Ecto neural progenitor cell (in vitro differentiated cells): ENCODE data around the gene MEGF10.
"Not testable (repeated sequence)": the region's sequence is repeated elsewhere in the genome, so short reads cannot be mapped to it uniquely, and the experiment has no call there.

Source experiments
- DNase-seq: peaks from one replicate; pipeline ENCODE4 v3.0.0-alpha.2; 2018; ENCODE audit warnings: low spot score

Gene MEGF10

GRCh38 chr5:127290019-127290945 is at the start of gene MEGF10:
MEGF10 (plus strand) TSS chr5:127290796; CDS start chr5:127331309, 40,513 bp downstream.
- DNase-seq = peak; percentile 86

DNA sequence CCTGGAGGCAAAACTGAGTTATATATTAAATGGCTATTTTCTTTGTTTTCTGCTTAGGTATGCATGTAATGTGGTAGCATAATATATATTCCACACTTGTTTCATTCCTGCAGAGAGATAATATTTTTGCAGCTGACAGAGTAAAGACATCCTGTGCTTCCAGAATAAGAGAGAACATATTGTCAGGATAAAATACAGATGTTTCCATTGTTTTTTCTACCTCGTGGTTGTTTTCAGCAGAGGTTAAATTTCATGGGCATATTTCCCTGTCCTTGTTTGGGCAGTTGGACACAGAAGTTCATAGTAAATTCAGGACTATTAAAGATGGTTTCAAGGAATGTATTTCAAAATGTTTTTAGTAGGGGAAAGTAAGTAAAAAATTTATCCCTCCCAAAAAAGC is 47.6 kb upstream of the MEGF10 start:
- no peak for DNase-seq

DNA sequence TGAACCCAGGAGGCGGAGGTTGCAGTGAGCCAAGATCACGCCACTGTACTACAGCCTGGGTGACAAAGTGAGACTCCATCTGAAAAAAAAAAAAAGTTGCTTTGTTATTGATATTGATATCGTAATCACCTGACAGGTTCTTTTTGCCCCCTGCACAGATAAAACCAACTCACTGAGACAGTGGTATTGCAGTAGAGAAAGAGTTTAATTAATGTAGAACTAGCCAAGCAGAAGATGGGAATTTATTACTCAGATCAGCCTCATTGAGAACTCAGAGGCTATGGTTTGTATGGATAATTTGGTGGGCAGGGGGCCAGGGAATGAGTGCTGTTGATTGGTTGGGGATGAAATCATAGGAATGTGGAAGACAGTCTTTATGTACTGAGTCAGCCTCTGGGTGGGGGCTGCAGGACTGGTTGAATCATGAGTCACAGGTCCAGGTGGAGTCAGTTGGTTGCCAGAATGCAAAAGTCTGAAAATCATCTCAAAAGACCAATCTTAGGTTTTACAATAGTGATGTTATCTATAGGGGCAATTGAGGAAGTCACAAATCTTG is 35.8 kb upstream of the MEGF10 start:
- DNase-seq = no peak

- no peak for DNase-seq
Measured at GRCh38 chr5:127256886-127257597, 33.6 kb upstream of the MEGF10 start.

GRCh38 chr5:127260686-127261085 is 29.9 kb upstream of the MEGF10 start:
- no peak for DNase-seq

- DNase-seq = not testable (repeated sequence)
Measured at GRCh38 chr5:127265473-127265872, 25.1 kb upstream of the MEGF10 start.

GRCh38 chr5:127268342-127268741 is 22.3 kb upstream of the MEGF10 start:
- DNase-seq = not testable (repeated sequence)

DNA sequence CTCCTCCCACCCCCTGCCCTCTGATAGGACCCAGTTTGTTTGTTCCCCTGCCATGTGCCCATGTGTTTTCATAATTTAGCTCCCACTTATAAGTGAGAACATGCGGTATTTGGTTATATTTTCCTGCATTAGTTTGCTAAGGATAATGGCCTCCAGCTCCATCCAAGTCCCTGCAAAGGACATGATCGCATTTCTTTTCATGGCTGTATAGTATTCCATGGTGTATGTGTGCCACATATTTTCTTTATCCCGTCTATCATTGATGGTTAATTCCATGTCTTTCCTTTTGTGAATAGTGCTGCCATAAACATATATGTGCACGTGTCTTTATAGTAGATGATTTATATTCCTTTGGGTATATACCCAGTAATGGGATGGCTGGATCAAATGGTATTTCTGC is 19.9 kb upstream of the MEGF10 start:
- DNase-seq = not testable (repeated sequence)

DNA sequence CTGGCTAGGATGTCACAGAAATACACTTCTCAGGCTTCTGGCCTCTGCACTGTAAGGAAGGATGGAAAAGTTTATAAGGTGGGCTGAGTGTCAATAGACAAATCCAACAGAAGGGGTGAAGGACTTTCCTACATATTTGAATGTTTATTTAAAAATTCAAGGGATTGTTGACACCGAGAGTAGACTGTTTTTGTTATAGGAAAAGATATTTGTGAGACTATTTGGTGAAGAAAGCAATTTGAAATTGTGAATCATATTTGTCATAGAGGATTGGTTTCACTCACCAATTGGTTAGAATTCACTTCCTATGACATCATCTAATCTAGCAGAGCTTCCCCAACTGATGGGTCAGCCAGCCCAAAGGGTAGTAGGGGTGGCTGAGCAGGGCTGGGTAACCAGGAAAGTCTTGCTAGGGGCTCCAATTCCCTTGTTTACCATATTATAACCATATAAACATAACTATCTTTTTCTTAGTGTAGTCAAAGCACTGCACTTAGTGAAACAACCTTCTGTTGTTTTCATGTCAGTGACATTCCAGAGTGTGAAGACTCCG is 14.9 kb upstream of the MEGF10 start:
- DNase-seq = no peak

- DNase-seq = peak; percentile 53
Measured at GRCh38 chr5:127280491-127281220, 9.9 kb upstream of the MEGF10 start.

GRCh38 chr5:127281609-127282008 is 9.0 kb upstream of the MEGF10 start:
- no peak for DNase-seq

DNA sequence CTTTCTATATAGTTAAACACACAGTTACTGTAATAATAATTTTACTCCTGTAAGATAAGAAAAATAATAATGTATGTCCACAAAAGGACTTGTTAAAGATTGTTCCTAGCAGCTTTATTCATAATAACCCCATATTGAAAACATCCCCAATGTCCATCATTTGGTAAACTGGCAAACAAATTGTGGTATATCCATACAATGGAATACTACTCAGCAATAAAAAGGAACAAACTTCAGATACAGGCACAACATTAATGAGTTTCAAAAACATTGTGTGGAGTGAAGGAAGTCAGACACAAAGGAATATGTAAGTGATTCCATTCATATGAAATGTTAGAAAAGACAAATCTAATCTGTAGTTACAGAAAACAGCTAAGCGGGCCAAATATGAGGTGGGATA is 1.9 kb upstream of the MEGF10 start:
- no peak for DNase-seq

GRCh38 chr5:127290946-127291693 is 524 bp downstream of the MEGF10 start:
- no peak for DNase-seq

DNA sequence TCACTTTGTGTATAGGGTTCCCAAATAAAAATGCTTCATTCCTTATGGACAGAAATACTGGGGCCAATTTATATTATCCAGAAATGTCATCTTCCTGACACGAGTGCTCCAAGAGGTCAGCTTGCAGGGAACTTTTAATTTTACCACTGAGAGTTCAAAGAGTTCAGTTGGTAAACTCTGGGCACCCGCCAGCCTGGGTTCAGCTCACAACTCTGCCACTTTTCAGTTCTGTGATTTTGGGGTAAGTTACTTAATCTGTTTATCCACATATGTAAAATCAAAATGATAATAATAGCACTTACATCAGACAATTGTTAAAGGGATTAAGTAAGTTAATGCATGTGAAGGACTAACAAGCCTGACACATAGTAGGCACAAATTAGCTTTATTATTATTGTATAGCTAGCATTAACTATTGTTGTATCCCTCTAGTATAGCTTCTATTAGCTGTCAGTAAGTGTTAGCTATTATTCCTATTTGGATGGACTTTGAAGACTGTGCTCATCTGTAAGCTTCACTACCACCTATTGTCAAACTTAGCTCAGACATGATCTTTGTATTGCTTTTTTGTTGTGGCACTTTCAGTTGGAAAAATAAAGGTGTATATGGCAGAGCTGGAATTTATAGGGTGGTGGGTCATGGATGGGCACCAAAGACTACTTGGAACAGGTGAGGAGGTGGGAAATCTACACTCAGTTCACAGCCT is 1.6 kb downstream of the MEGF10 start:
- DNase-seq = no peak

DNA sequence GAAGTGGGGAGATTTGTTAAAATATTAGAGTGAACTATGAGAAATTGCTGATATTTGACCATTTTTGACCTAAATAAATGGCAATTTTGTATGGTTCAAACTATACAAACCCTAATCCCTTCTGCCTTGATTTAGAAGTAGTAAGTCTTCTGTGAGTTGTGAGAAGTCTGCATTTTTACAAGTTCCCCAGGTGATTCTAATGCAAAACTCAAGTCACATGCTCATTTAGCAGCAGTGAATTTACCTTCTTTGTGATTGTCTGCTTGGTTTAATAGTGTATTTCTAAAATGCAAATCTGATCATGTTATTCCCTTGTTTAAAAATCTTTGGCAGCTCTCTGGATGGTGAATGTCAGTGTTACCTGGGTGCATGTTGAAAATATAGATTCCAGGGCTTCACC is 2.8 kb downstream of the MEGF10 start:
- DNase-seq = no peak

DNA sequence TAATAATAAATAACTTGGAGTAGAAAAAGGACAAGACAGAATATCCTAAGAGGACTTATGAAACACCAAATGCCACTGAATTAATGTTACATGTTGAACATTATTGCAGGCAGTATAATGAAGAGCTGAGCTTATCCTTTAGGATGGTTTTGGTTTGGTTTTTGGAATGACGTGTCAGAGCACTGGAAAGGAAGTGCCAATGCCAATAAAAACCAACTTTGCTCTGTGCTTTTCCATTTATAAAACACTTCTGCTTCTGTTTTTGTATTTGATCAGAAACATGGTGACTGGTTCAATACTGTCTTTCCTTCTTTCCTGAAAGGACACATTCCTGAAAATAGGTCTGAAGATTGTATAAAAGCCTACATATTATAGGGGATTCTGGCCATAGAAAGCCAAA is 4.2 kb downstream of the MEGF10 start:
- DNase-seq = no peak

- no peak for DNase-seq
Measured at GRCh38 chr5:127295454-127295853, 4.9 kb downstream of the MEGF10 start.

DNA sequence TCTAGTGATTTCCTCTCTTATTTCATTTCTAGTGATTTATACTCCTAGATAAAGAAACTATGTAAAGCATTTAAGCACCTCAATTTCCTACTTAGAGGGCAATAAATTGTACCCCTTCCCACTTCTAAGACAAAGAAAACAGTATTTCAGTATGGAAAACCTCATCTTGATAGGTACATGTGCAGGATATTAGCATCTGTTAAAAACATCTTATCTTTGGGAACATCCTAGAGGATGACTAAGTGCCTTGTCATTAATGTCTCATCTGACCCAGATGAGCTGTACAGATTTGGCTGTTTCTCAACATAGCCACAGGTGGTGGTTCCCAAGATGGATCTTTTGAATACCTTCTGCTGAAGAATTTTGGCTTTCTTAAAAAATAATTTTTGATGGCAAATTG is 5.7 kb downstream of the MEGF10 start:
- no peak for DNase-seq

- DNase-seq = not testable (repeated sequence)
Measured at GRCh38 chr5:127296894-127297293, 6.3 kb downstream of the MEGF10 start.

- no peak for DNase-seq
Measured at GRCh38 chr5:127297348-127298035, 6.9 kb downstream of the MEGF10 start.
